ENCODE measurements around the gene IRAK1.

The IRAK1 gene

DNA sequence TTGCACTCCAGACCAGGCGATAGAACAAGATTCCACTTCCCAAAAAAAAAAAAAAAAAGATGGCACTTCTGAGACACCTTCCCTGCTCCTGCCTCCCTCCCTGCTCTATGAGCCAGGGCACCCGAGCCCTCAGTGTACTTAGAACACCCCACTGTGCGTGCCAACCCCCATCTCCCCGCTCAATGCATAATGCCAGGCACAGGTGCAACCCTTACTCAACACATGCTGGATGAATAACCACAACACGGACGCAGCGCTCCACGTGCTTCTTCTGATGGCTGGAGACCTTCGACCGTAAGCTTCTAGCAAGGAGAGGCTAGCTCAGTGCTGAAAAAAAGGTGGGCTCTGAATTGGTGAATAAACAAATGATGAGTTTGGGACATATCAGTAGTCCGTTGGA is 19.9 kb upstream of the IRAK1 start:
- H3K36me3 ChIP-seq (ENCODE audit: insufficient read depth, low read length): no peaks in the 10 kb centered on the region
- no peak overlapping the region for H3K27ac ChIP-seq (ENCODE audit: low read depth, low read length)
- H3K4me1 ChIP-seq (ENCODE audit: insufficient read depth, low read length): peaks cover 55% of the 10 kb centered on the region
- H3K27me3 ChIP-seq (ENCODE audit: control insufficient read depth in 1 of 2, insufficient read depth in 2 of 2, low read length in 2 of 2): peaks cover 0 to 4% of the 10 kb centered on the region in 2 donors
- no peaks in the 10 kb centered on the region for H3K9me3 ChIP-seq (ENCODE audit: low read length)
- H3K9ac ChIP-seq (ENCODE audit: low read length): no peak overlapping the region
- no peak overlapping the region for H3K4me3 ChIP-seq (ENCODE audit: low read depth in 1 of 2, low read length in 2 of 2)

DNA sequence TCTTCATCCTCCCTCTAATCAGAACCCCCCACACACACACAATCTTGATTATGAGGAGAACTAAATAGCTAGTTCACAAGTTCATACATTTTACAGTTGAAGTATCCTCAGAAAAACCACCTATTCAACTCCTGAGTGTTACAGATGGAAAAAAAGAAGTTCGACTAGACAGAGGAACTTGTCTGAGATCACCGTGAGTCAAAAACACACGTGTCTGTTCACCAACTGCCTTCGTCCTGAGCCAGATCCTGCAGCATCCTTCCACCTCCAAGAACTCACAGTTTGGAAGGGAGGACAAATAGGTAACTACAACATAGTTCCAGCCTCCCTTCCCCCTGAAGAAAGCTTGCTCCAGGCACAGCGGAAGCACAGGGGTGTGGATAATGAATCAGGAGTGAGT is 19.0 kb upstream of the IRAK1 start:
- Histone ChIP-seq H3K4me3 (ENCODE audit: low read depth in 1 of 2, low read length in 2 of 2) (no peak overlapping the region), H3K27ac (ENCODE audit: low read depth, low read length) (no peak overlapping the region), H3K36me3 (ENCODE audit: insufficient read depth, low read length) (no peaks in the 10 kb centered on the region), H3K4me1 (ENCODE audit: insufficient read depth, low read length) (peaks cover 47% of the 10 kb centered on the region), H3K9ac (ENCODE audit: low read length) (no peak overlapping the region), H3K27me3 (ENCODE audit: control insufficient read depth in 1 of 2, insufficient read depth in 2 of 2, low read length in 2 of 2) (peaks cover 0 to 4% of the 10 kb centered on the region in 2 donors), H3K9me3 (ENCODE audit: low read length) (no peaks in the 10 kb centered on the region)

GRCh38 chrX:154037754-154038153 is 18.1 kb upstream of the IRAK1 start:
- no peaks in the 10 kb centered on the region for H3K36me3 ChIP-seq (ENCODE audit: insufficient read depth, low read length)
- H3K27ac ChIP-seq (ENCODE audit: low read depth, low read length): no peak overlapping the region
- H3K9ac ChIP-seq (ENCODE audit: low read length): no peak overlapping the region
- H3K9me3 ChIP-seq (ENCODE audit: low read length): no peaks in the 10 kb centered on the region
- no peak overlapping the region for H3K4me3 ChIP-seq (ENCODE audit: low read depth in 1 of 2, low read length in 2 of 2)
- H3K4me1 ChIP-seq (ENCODE audit: insufficient read depth, low read length): peaks cover 40% of the 10 kb centered on the region
- peaks cover 0 to 4% of the 10 kb centered on the region in 2 donors for H3K27me3 ChIP-seq (ENCODE audit: control insufficient read depth in 1 of 2, insufficient read depth in 2 of 2, low read length in 2 of 2)

GRCh38 chrX:154036513-154036912 is 16.8 kb upstream of the IRAK1 start:
- H3K27ac ChIP-seq (ENCODE audit: low read depth, low read length): no peak overlapping the region
- H3K9ac ChIP-seq (ENCODE audit: low read length): no peak overlapping the region
- peaks cover 0 to 4% of the 10 kb centered on the region in 2 donors for H3K27me3 ChIP-seq (ENCODE audit: control insufficient read depth in 1 of 2, insufficient read depth in 2 of 2, low read length in 2 of 2)
- peaks cover 7% of the 10 kb centered on the region for H3K36me3 ChIP-seq (ENCODE audit: insufficient read depth, low read length)
- no peaks in the 10 kb centered on the region for H3K9me3 ChIP-seq (ENCODE audit: low read length)
- H3K4me3 ChIP-seq (ENCODE audit: low read depth in 1 of 2, low read length in 2 of 2): no peak overlapping the region
- H3K4me1 ChIP-seq (ENCODE audit: insufficient read depth, low read length): peaks cover 31% of the 10 kb centered on the region

DNA sequence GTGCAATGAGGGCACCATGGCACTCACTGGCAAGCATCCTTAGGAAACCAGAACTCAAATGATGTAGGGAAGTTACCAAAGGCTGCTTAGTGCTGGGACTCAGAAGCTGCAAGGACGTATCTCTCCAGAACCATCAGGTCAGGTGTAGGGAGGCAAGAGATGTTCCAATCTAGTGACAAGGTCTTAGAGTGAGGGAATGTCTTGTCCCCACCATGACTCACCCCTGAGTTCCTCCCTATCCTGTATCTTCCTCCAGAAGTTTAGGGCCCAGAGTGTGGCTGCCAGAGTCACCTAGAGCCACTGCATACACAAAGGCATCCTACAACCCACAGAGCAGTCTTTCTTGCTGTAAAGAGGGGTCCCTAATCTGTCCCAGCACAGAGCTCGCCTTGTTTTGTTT is 14.1 kb upstream of the IRAK1 start:
- Histone ChIP-seq H3K9ac (ENCODE audit: low read length) (no peak overlapping the region), H3K27ac (ENCODE audit: low read depth, low read length) (no peak overlapping the region), H3K4me1 (ENCODE audit: insufficient read depth, low read length) (peaks cover 9% of the 10 kb centered on the region), H3K27me3 (ENCODE audit: control insufficient read depth in 1 of 2, insufficient read depth in 2 of 2, low read length in 2 of 2) (peaks cover 0 to under 1% of the 10 kb centered on the region in 2 donors), H3K4me3 (ENCODE audit: low read depth in 1 of 2, low read length in 2 of 2) (no peak overlapping the region), H3K9me3 (ENCODE audit: low read length) (no peaks in the 10 kb centered on the region), H3K36me3 (ENCODE audit: insufficient read depth, low read length) (peaks cover 16% of the 10 kb centered on the region)

DNA sequence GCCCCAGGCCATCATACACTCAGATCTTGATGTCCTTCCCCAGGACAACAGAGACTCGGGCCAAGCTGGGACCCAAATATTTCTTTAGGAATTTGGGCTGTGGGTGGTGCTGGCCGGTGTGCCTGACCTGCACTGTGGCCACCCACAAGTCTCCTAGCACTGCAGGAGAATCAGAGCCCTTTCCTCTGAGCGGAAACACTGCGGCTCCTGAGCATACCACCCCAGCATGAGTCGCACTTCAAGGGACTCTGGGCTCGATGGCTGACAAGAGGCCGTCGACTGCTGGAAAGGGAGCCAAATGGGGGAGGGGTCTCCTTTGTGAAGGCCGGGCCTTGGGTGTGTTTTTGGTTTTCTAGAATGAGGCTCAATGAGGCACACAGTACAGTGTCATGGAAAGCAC is 13.0 kb upstream of the IRAK1 start:
- H3K36me3 ChIP-seq (ENCODE audit: insufficient read depth, low read length): peaks cover 23% of the 10 kb centered on the region
- no peak overlapping the region for H3K4me3 ChIP-seq (ENCODE audit: low read depth in 1 of 2, low read length in 2 of 2)
- peaks cover 0 to 5% of the 10 kb centered on the region in 2 donors for H3K27me3 ChIP-seq (ENCODE audit: control insufficient read depth in 1 of 2, insufficient read depth in 2 of 2, low read length in 2 of 2)
- H3K9me3 ChIP-seq (ENCODE audit: low read length): no peaks in the 10 kb centered on the region
- peaks cover 9% of the 10 kb centered on the region for H3K4me1 ChIP-seq (ENCODE audit: insufficient read depth, low read length)
- H3K9ac ChIP-seq (ENCODE audit: low read length): no peak overlapping the region
- H3K27ac ChIP-seq (ENCODE audit: low read depth, low read length): no peak overlapping the region

DNA sequence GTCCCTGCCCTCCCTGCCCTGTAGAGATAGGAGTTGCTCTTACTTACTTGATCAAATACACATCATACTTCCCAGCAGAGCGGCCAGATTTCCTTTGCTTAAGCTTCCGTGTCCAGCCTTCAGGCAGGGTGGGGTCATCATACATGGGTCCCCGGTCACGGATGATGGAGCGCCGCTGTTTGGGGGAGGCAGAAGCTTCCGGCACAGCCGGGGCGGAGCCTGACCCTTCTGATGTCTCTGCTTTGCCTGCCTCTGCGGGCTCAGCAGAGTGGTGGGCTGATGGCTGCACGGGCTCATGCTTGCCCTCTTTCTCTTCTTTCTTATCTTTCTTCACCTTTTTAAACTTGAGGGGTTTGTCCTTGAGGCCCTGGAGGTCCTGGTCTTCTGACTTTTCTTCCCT is 12.5 kb upstream of the IRAK1 start:
- no peak overlapping the region for H3K4me3 ChIP-seq (ENCODE audit: low read depth in 1 of 2, low read length in 2 of 2)
- no peak overlapping the region for H3K9ac ChIP-seq (ENCODE audit: low read length)
- no peak overlapping the region for H3K27ac ChIP-seq (ENCODE audit: low read depth, low read length)
- peaks cover 23% of the 10 kb centered on the region for H3K36me3 ChIP-seq (ENCODE audit: insufficient read depth, low read length)
- peaks cover 0 to 5% of the 10 kb centered on the region in 2 donors for H3K27me3 ChIP-seq (ENCODE audit: control insufficient read depth in 1 of 2, insufficient read depth in 2 of 2, low read length in 2 of 2)
- peaks cover 9% of the 10 kb centered on the region for H3K4me1 ChIP-seq (ENCODE audit: insufficient read depth, low read length)
- no peaks in the 10 kb centered on the region for H3K9me3 ChIP-seq (ENCODE audit: low read length)

DNA sequence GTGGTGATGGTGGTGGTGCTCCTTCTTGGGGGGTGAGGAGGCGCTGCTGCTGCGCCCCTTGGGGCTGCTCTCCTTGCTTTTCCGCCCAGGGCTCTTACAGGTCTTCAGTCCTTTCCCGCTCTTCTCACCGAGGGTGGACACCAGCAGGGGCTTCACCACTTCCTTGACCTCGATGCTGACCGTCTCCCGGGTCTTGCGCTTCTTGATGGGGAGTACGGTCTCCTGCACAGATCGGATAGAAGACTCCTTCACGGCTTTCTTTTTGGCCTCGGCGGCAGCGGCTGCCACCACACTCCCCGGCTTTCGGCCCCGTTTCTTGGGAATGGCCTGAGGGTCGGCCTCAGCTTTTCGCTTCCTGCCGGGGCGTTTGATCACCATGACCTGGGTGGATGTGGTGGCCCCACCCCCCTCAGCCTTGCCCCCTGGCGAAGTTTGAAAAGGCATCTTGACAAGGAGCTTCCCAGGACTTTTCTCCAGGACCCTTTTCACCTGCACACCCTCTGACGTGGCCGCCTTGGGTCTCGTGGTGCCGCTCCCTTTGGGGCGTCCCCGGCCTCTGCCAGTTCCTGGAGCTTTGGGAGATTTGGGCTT is 11.1 kb upstream of the IRAK1 start:
- Histone ChIP-seq H3K4me3 (ENCODE audit: low read depth in 1 of 2, low read length in 2 of 2) (no peak overlapping the region), H3K36me3 (ENCODE audit: insufficient read depth, low read length) (peaks cover 23% of the 10 kb centered on the region)

DNA sequence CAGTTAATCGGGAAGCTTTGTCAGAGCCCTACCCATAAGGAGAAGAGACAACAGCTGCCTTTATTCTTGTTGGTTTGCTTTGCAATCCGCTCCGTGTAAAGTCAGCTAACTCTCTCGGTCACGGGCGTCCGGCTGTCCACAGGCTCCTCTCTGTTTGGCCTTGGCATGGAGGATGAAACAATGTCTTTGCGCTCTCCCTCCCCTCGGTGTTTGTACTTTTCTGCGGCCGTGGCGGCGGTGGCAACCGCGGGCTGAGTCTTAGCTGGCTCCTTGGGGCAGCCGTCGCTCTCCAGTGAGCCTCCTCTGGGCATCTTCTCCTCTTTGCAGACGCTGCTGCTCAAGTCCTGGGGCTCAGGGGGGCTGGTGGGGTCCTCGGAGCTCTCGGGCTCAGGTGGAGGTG is 10.6 kb upstream of the IRAK1 start:
- no peak overlapping the region for H3K27ac ChIP-seq (ENCODE audit: low read depth, low read length)

More for the DNA sequence above, 11.1 kb upstream of the IRAK1 start:
- H3K9ac ChIP-seq (ENCODE audit: low read length): no peak overlapping the region
- peaks cover 9% of the 10 kb centered on the region for H3K4me1 ChIP-seq (ENCODE audit: insufficient read depth, low read length)
- H3K9me3 ChIP-seq (ENCODE audit: low read length): no peaks in the 10 kb centered on the region
- no peak overlapping the region for H3K27ac ChIP-seq (ENCODE audit: low read depth, low read length)
- peaks cover 0 to 5% of the 10 kb centered on the region in 2 donors for H3K27me3 ChIP-seq (ENCODE audit: control insufficient read depth in 1 of 2, insufficient read depth in 2 of 2, low read length in 2 of 2)

DNA sequence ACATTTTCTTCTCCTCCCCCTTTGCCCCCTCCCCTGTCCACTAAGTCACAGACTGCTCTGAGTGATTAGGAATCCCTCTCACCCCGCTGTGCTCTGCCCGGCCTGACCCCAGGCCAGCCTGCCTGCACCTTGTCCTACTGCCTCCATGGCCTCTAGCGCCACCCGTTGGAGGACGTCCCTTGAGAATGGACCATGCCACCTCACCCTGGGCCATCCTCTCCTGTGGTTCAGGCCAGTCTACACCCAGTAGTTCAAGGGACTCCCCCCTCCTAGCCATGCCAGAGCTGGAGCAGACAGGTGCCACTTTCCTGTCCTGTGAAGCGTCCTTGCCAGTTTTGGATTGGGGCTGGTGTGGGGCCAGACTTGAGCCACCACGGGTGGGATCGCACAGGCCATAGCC is 9.7 kb upstream of the IRAK1 start:
- H3K4me1 ChIP-seq (ENCODE audit: insufficient read depth, low read length): peaks cover 4% of the 10 kb centered on the region
- H3K36me3 ChIP-seq (ENCODE audit: insufficient read depth, low read length): peaks cover 23% of the 10 kb centered on the region
- H3K4me3 ChIP-seq (ENCODE audit: low read depth in 1 of 2, low read length in 2 of 2): no peak overlapping the region
- H3K9ac ChIP-seq (ENCODE audit: low read length): no peak overlapping the region
- no peaks in the 10 kb centered on the region for H3K9me3 ChIP-seq (ENCODE audit: low read length)
- no peak overlapping the region for H3K27ac ChIP-seq (ENCODE audit: low read depth, low read length)
- peaks cover 0 to 5% of the 10 kb centered on the region in 2 donors for H3K27me3 ChIP-seq (ENCODE audit: control insufficient read depth in 1 of 2, insufficient read depth in 2 of 2, low read length in 2 of 2)

More for the DNA sequence above, 10.6 kb upstream of the IRAK1 start:
- Histone ChIP-seq H3K4me1 (ENCODE audit: insufficient read depth, low read length) (peaks cover 9% of the 10 kb centered on the region), H3K9ac (ENCODE audit: low read length) (no peak overlapping the region), H3K27me3 (ENCODE audit: control insufficient read depth in 1 of 2, insufficient read depth in 2 of 2, low read length in 2 of 2) (peaks cover 0 to 5% of the 10 kb centered on the region in 2 donors), H3K36me3 (ENCODE audit: insufficient read depth, low read length) (peaks cover 23% of the 10 kb centered on the region), H3K4me3 (ENCODE audit: low read depth in 1 of 2, low read length in 2 of 2) (no peak overlapping the region), H3K9me3 (ENCODE audit: low read length) (no peaks in the 10 kb centered on the region)

- H3K9ac ChIP-seq (ENCODE audit: low read length): no peak overlapping the region
- H3K9me3 ChIP-seq (ENCODE audit: low read length): no peaks in the 10 kb centered on the region
- H3K27ac ChIP-seq (ENCODE audit: low read depth, low read length): no peak overlapping the region
- H3K4me1 ChIP-seq (ENCODE audit: insufficient read depth, low read length): peaks cover 4% of the 10 kb centered on the region
- H3K27me3 ChIP-seq (ENCODE audit: control insufficient read depth in 1 of 2, insufficient read depth in 2 of 2, low read length in 2 of 2): peaks cover 0 to 5% of the 10 kb centered on the region in 2 donors
- peaks cover 23% of the 10 kb centered on the region for H3K36me3 ChIP-seq (ENCODE audit: insufficient read depth, low read length)
- H3K4me3 ChIP-seq (ENCODE audit: low read depth in 1 of 2, low read length in 2 of 2): no peak overlapping the region
Measured at GRCh38 chrX:154028502-154029184, 8.9 kb upstream of the IRAK1 start.

GRCh38 chrX:154027986-154028385 is 8.3 kb upstream of the IRAK1 start:
- peaks cover 4% of the 10 kb centered on the region for H3K4me1 ChIP-seq (ENCODE audit: insufficient read depth, low read length)
- peaks cover 23% of the 10 kb centered on the region for H3K36me3 ChIP-seq (ENCODE audit: insufficient read depth, low read length)
- peaks cover 0 to 5% of the 10 kb centered on the region in 2 donors for H3K27me3 ChIP-seq (ENCODE audit: control insufficient read depth in 1 of 2, insufficient read depth in 2 of 2, low read length in 2 of 2)
- no peak overlapping the region for H3K27ac ChIP-seq (ENCODE audit: low read depth, low read length)
- no peak overlapping the region for H3K9ac ChIP-seq (ENCODE audit: low read length)
- no peaks in the 10 kb centered on the region for H3K9me3 ChIP-seq (ENCODE audit: low read length)
- H3K4me3 ChIP-seq (ENCODE audit: low read depth in 1 of 2, low read length in 2 of 2): no peak overlapping the region
